SW480 (cell line): ENCODE measurements around the gene VWF.
"Not testable (repeated sequence)": the region's sequence is repeated elsewhere in the genome, so short reads cannot be mapped to it uniquely, and the experiment has no call there.

ENCODE experiments used
- DNase-seq: peaks from one replicate; pipeline ENCODE4 v3.0.0-alpha.2; 2016; ENCODE audit warnings: low spot score

The VWF gene

GRCh38 chr12:6032726-6033125 is 91.7 kb downstream of the VWF start:
- DNase-seq = no peak

DNA sequence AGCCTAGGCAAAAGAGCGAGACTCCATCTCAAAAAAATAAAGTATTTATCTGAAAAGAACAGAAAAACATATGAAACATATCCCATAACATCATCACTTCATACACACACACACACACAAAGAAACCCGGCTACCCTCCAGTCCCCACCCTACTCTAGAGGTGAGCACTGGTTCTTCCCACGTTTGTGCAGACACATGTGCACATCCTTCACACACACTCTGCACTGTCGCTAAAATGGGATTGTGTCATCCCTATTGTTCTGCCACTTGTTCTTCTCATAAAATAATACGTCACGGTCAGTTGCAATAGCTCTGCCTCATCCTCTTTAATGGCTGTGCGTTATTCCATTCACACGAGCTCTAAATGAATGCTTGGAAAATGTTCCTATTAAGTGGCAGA is 93.5 kb downstream of the VWF start:
- no peak for DNase-seq

DNA sequence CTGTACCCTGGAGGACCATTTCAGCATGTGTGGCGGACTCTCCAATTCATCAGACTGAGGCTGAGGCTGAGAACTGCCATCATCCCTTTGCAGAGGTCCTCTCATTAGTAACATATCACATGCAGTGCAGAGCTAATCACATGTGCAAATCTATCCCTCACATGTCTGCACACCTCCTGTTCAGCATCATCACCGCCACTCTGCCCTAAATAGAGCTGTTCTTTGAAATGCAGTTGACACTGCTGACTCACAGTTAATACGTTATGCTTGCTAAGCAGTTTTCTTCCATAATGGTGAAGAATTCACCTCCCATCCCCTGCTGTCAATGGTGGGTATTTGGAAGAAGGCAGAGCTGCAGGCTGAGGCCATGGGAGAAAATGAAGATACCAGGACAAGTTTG is 94.4 kb downstream of the VWF start:
- DNase-seq = no peak

- no peak for DNase-seq
These were observed 95.1 kb downstream of the VWF start for GRCh38 chr12:6029401-6029800.

DNA sequence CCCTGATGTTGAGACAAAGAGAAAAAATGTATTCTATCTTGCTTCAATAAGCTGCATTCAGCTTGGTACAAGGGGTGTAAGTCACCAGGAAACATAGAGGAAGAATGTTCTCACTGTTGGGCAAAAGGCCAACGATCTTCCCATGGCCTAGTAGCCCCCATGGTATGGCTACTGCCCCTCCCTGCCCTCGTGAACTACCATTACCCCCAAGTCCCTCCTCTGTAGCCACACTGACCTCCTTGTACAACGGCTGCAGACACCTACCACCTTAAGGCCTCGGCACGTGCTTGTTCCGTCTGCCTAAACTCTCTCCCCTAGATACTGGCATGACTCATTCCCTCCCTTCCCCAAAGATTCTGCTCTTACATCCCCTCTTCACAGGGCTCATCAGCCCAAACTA is 97.5 kb downstream of the VWF start:
- no peak for DNase-seq

DNA sequence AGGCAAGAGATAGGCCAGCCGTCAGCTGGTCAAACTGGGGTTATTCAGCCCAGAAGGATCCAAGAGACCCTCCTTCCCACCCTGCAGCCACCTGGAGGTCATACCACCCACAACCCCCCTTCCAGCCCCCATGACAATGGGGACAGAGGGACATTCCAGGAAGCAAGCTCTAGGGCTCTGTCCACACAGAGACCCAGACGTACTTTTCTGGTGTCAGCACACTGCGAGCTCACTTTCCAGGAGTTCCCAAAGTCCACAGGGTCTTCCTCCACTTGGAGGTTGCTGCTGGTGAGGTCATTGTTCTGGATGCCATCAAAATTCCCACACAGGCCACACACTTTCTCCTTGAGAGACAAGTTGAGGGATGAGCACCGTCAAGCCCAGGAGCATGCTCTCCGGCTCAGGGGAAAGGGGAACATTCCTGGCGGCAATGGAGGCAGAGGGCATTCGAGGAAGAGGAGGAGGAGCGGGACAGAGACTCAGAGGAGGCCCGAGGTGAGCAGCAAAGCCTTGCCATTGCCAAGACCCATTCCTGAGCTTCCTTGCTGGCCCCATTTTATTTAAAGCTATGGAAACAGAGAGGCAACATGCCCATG is 98.7 kb downstream of the VWF start:
- not testable (repeated sequence) for DNase-seq

GRCh38 chr12:6024066-6024465 is 100.4 kb downstream of the VWF start:
- not testable (repeated sequence) for DNase-seq

DNA sequence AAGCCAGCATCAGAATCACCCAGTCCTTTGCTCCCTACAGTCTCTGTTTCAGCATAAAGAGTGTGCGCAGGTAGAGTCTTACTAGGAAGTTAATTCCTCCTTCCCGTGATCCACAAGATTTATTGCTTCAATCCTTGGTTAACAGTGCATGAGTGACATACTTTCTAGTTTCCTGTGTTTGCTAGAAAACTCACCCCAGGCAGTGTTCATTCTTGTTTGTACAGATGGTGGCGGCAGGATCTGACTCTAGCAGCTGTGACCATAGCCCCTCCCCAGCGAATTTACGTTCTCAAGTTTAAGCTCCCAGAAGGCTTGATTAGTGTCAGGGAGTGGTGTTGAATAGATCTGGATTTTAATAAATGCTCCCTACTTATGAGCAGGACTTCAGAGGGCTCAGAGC is 103.5 kb downstream of the VWF start:
- DNase-seq = no peak

- not testable (repeated sequence) for DNase-seq
These were observed 104.0 kb downstream of the VWF start for GRCh38 chr12:6020511-6020910.

GRCh38 chr12:6019256-6019655 is 105.2 kb downstream of the VWF start:
- not testable (repeated sequence) for DNase-seq

DNA sequence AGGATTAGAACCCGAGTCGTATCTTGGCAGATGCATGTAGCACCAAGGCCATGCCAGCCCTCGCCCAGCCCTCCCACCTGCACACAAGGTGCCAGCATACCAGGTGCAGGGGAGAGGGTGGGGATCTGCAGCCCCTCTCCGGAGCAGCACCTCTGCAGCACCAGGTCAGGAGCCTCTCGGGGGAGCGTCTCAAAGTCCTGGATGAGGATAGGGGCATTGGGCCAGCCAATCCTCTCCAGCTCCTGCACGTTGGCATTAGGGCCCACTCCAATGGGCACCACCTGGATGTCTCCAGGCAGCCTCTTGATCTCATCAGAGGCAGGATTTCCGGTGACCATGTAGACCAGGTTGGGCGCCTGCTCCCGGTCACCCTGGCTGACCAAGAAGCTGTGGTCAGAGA is 106.2 kb downstream of the VWF start:
- no peak for DNase-seq

DNA sequence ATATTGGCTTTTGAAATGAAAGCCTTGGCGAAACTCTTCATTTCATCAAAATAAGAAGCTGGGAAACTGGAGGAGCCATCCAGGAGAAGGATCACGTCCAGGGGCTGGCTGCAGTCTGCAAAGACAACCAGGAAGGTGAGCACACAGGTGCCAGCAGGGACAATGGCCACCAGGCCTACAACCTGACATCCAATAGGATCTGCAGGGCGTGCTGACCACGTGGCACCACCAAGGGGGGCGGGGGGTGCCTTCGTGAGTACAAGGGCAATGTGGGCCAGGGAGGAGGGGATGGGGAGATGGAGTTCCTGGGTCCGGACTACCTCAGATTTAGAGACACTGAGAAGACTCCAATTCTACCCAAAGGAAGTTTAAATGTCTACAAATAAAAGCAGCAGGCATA is 107.7 kb downstream of the VWF start:
- DNase-seq = no peak

GRCh38 chr12:6016004-6016403 is 108.5 kb downstream of the VWF start:
- not testable (repeated sequence) for DNase-seq

- DNase-seq = not testable (repeated sequence)
These were observed 109.2 kb downstream of the VWF start for GRCh38 chr12:6015271-6015670.

DNA sequence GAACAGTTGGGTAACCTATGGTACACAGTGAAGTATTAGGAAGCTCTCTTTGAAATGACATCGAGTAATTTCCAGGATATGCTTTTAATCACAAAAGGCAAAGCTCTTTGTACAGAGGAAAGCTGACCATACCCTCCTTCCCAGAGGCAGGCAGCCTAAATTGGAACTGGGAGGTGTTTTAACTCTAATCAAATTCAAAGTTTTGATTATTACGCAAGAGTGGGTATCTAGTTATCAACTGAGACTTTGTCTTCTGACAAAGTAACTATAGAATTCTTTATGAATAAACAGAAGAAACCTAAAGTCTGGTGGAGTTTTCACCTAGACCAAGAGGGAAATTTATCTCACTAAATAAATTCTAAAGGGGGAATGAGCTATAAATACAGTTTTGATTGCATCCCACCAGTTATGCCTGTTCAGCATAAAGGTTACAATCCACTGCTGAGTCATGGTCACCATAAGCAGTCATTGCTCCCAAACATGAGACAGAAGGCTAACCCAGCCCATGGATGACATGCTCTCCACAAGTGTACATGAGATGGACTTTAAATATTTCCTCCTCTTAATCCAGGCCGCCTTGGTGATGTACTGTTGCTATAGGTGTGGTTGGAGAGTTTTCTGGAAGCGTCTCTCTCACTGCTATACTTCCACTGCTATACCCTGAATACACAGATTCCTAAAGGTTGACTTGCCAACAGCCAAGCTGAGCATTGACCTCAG is 113.7 kb downstream of the VWF start:
- not testable (repeated sequence) for DNase-seq

DNA sequence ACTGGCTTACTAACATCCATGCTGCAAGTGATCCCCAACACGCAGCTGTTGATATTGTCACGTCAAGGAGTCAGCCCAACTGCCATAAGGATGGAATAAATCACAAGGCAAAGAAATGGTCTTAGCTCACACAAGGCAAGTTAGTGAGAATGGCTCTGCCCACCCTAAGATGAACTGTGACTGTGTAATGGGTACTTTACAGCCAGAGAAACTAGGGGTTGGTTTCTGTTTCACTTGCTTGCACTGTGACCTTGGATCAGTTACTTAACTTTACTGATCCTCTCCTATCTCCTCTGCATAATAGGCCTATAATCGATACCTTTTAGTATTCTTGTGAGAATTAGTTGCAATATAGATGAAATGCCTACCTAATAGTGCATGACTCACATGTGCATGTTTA is 127.2 kb downstream of the VWF start:
- no peak for DNase-seq

DNA sequence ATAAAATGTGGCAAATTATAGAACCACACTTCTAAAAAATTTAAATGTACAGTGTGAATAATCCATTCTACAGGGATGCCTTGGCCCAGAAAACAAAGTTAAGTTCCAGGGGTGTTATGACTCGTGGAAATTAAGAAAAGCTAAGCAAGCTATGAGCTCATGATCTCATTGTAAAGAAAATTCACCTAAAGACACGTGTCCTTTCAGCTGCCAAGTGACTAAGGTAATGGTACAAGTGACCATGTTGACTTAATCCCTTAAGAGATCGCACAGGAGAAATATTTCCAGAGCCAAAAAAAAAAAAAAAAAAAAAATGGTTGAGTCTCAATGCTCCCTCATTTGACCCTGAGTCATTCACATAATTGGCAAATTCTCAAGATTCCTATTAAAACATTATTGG is 128.0 kb downstream of the VWF start:
- DNase-seq = no peak

- DNase-seq = no peak
These were observed 134.8 kb downstream of the VWF start for GRCh38 chr12:5989621-5990020.

DNA sequence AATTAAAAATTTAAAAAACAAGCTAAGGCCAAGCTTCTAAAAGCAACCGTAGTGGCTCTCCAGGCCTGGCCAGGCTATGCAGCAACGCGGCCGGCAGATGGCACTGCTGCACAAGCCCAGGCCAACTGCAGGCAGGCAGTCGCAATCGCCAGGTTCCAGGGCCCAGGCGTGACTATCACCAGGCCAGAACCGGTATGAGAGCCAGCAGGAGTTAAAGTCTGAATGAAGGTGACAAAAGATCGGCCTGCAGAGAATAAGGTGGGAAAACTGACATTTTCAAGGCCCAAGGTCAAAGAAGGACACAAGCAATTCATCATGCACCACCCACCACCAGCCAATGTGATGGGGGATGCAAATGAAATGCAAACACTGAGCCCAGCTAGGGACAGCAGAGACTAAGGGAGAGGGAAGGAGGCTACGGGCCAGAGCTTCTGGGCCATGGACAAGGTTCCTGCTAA is 135.8 kb downstream of the VWF start:
- peak; percentile 75 for DNase-seq

DNA sequence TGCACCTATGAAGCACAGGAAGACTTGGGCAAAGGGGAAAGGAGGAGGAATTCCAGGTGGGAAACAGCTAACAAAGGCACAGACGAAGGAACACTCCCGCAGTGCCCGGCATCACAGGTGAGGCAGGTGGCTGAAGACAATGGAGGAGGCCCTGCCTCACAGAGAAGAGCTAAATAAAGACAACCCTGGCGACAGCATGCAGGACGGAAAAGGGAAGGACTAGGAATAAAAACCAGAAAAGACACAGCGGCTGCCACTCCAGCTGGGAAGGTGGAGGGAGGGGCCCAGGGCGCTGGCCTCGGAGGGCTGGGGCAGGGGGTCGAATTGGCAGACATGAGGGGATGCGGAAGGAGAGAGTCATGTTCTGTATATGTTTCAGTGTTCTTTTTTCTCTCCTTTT is 136.4 kb downstream of the VWF start:
- DNase-seq = no peak

DNA sequence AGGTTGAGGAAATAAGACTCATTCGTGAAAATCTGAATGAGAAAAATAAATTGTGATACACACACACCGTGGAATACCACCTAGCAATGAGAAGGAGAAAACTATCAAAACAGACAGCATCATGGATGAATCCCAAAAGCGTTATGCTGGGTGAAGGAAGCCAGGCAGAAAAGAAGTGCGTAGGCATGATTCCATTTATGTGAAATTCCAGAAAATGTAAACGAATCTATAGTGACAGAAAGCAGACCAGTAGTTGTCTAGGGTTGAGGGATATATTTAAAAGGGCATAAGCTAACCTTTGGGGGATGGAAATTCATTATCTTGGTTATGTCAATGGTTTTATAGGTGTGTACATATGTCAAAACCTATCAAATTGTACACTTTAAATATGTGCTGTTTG is 136.9 kb downstream of the VWF start:
- no peak for DNase-seq

DNA sequence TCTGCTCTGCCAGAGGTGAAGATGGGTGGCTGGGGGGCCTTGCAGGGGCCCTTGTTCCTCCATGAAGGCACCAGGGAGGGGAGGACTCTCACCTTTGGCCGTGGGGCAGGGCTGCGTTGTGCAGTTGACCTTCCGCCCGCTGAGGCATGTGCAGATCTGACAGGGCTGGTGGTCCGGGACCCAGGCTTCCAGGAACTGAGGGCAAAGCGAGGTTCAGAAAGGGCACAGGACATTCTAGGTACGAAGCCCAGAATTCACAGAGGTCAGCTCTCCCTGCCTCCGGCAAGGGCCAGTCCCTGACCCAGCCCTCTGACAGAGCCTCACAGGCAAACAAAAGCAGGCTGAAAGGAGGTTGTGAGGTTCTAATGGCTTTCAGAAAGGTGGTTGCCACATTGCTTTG is 139.0 kb downstream of the VWF start:
- DNase-seq = no peak

- DNase-seq = no peak
These were observed 139.6 kb downstream of the VWF start for GRCh38 chr12:5984873-5985272.

GRCh38 chr12:5982106-5982505 is 142.4 kb downstream of the VWF start:
- DNase-seq = no peak
